ENCODE results near the gene DCP1B. TPM values are rescaled to one million over a fixed set of nuclear protein-coding genes. Genes with fewer than 3 reads are reported as not detected.

Gene DCP1B
- total RNA-seq, 2 donors from 2014 or later: 17.6 to 19.9 TPM

DNA sequence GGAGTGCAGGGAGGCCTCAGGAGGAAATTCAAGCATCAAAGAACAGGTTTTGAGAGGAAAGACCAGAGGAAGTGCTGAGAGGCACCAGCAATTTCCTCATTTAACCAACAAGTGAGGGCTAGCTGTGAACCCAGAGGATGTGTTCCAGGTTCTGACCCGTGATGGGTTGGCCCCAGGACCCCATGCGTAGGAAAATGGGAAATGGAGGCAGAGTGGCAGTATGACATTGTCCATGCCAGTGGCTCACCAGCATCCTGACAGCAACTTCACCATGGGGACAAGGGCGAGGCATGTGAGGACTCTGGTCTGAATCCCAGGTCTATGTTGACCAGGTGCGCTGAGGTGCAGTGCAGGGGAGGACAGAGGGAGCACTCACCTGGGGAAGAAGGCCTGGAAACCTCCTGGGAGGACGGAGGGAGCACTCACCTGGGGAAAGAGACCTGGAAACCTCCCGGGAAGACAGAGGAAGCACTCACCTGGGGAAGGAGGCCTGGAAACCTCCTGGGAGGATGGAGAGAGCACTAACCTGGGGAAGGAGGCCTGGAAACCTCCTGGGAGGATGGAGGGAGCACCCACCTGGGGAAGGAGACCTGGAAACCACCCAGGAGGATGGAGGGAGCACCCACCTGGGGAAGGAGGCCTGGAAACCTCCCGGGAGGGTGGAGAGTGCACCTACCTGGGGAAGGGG is 79.1 kb downstream of the DCP1B start:
- Mint-ChIP-seq H3K9me3 (no peaks in the 10 kb centered on the region), H3K4me3 (no peak overlapping the region), H3K36me3 (ENCODE audit: insufficient read depth in 2 of 2) (no peaks in the 10 kb centered on the region), H3K27me3 (ENCODE audit: low read depth) (peaks cover 6% of the 10 kb centered on the region), H3K27ac (no peak overlapping the region), H3K4me1 (ENCODE audit: low read depth) (peaks cover 16% of the 10 kb centered on the region)
- no peak for ATAC-seq (replicated peaks in 1 of 2)
- no peak for DNase-seq

DNA sequence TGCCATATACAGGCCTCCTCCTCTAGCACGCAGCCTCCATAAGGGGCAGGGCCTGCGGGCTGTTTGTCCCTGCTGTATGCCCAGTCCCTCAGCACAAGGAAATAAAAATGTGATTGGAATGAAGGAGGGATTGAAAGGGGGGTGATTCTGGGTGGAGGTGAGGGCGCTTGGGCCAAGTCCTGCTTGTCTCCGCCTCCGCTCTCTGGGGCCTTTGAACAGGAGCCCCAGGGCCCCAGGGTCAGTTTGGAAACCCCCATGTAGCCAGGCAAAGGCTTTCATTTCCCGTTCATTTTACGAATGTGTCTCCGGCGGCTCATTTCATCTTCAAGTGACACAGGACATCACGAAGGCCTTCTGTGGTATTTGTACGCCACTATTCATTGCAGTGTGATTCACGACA is 81.3 kb downstream of the DCP1B start:
- Mint-ChIP-seq H3K4me1 (ENCODE audit: low read depth) (peaks cover 10% of the 10 kb centered on the region), H3K9me3 (no peaks in the 10 kb centered on the region)
- ATAC-seq (replicated peaks in 1 of 2): no peak

GRCh38 chr12:1922075-1922709 is 82.1 kb downstream of the DCP1B start:
- Mint-ChIP-seq H3K36me3 (ENCODE audit: insufficient read depth in 2 of 2) (no peaks in the 10 kb centered on the region), H3K27me3 (ENCODE audit: low read depth) (peaks cover 6% of the 10 kb centered on the region), H3K4me1 (ENCODE audit: low read depth) (peaks cover 10% of the 10 kb centered on the region), H3K4me3 (no peak overlapping the region), H3K27ac (no peak overlapping the region), H3K9me3 (no peaks in the 10 kb centered on the region)
- ATAC-seq (replicated peaks in 1 of 2) (no peak), DNase-seq (no peak)

More for the DNA sequence above, 81.3 kb downstream of the DCP1B start:
- no peak for DNase-seq
- peaks cover 6% of the 10 kb centered on the region for H3K27me3 Mint-ChIP-seq (ENCODE audit: low read depth)
- H3K4me3 Mint-ChIP-seq: no peak overlapping the region
- H3K36me3 Mint-ChIP-seq (ENCODE audit: insufficient read depth in 2 of 2): no peaks in the 10 kb centered on the region
- no peak overlapping the region for H3K27ac Mint-ChIP-seq

DNA sequence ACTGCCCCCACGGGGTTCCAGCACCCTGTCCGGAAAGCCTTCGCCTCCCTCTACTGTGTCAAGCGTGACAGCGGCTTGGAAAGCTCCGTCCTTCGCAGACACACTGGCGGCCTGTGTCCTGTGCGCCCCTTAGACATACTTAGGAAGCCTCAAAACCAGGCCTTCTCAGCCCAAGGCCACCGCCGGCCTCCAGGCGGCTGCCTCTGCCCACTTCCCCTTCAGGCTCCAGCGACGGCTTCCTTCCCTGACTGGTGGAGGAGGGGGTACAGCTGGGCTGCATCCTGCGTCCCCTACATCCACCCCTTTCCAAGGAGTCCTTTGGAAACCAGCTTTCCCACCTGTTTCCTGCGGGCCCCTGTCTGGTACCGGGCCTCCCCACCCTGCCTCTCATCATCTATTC is 83.3 kb downstream of the DCP1B start:
- ATAC-seq (replicated peaks in 1 of 2) (no peak), DNase-seq (no peak)
- Mint-ChIP-seq H3K36me3 (ENCODE audit: insufficient read depth in 2 of 2) (no peaks in the 10 kb centered on the region), H3K4me1 (ENCODE audit: low read depth) (peaks cover 16% of the 10 kb centered on the region), H3K9me3 (no peaks in the 10 kb centered on the region), H3K27ac (no peak overlapping the region), H3K4me3 (no peak overlapping the region), H3K27me3 (ENCODE audit: low read depth) (peaks cover 10% of the 10 kb centered on the region)

- no peaks in the 10 kb centered on the region for H3K36me3 Mint-ChIP-seq (ENCODE audit: insufficient read depth in 2 of 2)
- H3K4me3 Mint-ChIP-seq: no peak overlapping the region
- ATAC-seq (replicated peaks in 1 of 2) (no peak), DNase-seq (no peak)
- peaks cover 22% of the 10 kb centered on the region for H3K4me1 Mint-ChIP-seq (ENCODE audit: low read depth)
- H3K27me3 Mint-ChIP-seq (ENCODE audit: low read depth): peaks cover 12% of the 10 kb centered on the region
- no peaks in the 10 kb centered on the region for H3K9me3 Mint-ChIP-seq
- no peak overlapping the region for H3K27ac Mint-ChIP-seq
Measured at GRCh38 chr12:1920436-1920835, 83.8 kb downstream of the DCP1B start.

DNA sequence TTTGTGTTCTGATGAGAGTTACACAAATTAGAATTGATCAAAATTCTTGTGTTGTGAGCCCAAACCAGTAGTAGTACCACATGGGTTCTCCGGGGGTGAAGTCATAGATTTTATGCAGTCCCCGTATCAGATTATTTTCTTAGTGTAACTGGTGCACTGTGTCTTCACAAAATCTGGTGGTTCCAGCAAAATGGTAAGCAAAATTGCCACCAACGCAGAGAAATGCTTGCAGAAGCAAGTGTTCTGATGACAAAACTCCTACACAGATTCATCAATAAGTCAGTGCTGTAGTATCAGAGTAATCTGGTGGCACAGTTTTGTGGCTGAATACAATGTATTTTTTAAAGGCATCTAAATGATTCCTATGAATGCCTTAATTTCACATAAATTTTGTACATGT is 84.5 kb downstream of the DCP1B start:
- Mint-ChIP-seq H3K4me3 (no peak overlapping the region), H3K4me1 (ENCODE audit: low read depth) (peaks cover 25% of the 10 kb centered on the region), H3K9me3 (no peaks in the 10 kb centered on the region), H3K27me3 (ENCODE audit: low read depth) (peaks cover 12% of the 10 kb centered on the region), H3K27ac (no peak overlapping the region), H3K36me3 (ENCODE audit: insufficient read depth in 2 of 2) (no peaks in the 10 kb centered on the region)
- DNase-seq (no peak), ATAC-seq (replicated peaks in 1 of 2) (no peak)

DNA sequence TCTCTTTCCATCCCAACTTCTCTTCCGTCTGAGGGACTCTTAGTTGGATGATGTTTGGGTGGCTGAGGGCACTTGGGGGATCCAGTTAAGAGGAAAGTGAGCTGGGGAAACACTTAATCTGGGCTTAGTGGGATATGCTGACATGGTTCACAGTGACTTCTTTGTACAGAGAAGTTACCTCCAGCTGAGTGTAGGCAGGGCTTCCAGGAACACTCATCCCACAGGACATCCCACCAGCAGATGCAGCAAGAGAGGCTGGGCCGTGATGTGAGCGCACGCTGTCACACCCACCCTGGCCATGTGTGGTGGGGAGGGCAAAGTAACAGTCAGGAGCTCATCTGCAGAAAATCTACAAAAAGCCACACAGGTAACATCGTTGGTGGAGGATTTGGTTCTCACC is 85.0 kb downstream of the DCP1B start:
- Mint-ChIP-seq H3K27ac (no peak overlapping the region), H3K27me3 (ENCODE audit: low read depth) (peaks cover 12% of the 10 kb centered on the region), H3K36me3 (ENCODE audit: insufficient read depth in 2 of 2) (no peaks in the 10 kb centered on the region), H3K9me3 (no peaks in the 10 kb centered on the region), H3K4me1 (ENCODE audit: low read depth) (peaks cover 22% of the 10 kb centered on the region), H3K4me3 (no peak overlapping the region)
- ATAC-seq (replicated peaks in 1 of 2) (no peak), DNase-seq (no peak)

DNA sequence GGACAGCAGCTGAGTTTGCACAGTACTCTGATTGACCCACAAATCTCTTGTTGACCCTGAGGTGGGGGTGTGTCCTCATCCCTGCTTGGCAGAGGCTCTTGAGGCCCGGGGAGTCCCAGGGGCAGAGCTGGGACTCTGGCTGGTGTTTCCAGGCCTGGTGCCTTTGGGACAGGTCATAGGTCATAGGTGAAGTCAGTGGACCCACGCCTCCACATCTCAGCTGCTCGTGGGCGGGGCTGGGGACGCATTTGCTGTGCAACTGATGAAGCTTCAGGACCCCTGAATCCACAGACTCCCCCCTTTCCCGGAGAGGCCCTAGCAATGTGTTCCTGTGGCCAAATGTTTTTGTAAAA is 85.4 kb downstream of the DCP1B start:
- no peak for DNase-seq
- peaks cover 22% of the 10 kb centered on the region for H3K4me1 Mint-ChIP-seq (ENCODE audit: low read depth)
- no peak overlapping the region for H3K4me3 Mint-ChIP-seq
- ATAC-seq (replicated peaks in 1 of 2): no peak
- no peaks in the 10 kb centered on the region for H3K9me3 Mint-ChIP-seq
- H3K27ac Mint-ChIP-seq: no peak overlapping the region
- no peaks in the 10 kb centered on the region for H3K36me3 Mint-ChIP-seq (ENCODE audit: insufficient read depth in 2 of 2)
- peaks cover 12% of the 10 kb centered on the region for H3K27me3 Mint-ChIP-seq (ENCODE audit: low read depth)

DNA sequence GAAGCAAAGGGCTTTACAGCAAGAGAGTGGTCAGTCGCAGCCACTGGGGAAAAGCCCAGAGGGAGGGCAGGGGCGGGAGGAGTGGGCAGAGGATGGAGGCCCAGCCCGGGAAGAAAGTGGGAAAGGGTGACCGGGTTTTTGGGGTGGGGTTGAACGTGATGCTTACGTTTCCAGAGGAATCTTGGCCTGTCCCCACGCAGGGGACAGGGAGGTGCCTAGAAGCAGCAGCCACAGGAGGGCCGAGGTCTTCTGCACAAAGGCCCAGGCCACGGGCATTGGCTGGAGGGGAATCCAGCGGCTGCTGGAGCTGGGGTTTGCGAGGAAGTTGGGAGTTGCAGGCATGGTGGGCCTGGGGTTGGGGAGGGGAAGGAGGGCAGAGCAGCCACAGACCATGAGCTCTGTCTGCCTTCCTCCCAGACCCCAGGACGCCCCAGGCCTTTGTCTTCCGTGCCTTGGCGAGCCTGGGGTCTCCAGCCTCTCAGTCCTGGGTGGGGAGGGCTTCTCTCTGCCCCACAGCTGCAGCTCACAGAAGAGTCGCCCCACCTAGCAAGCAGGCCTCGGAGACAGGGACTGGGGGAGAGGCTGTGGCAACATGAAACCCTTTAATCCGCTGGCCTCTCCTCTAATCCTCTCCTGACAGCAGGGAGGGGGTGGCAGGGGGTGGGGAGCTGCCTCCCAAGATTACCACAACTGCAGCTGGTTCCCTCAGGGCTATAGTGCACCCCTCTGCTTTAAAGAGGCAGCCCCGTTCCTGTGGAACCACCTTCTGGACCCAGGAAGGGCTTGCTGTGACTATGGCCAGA is 86.0 kb downstream of the DCP1B start, which contains the start of gene CACNA2D4:
CACNA2D4 (minus strand) TSS at position 572 of the 803 bp plus-strand sequence; CDS start at position 393, 179 bp downstream.
- Mint-ChIP-seq H3K27me3 (ENCODE audit: low read depth) (peaks cover 12% of the 10 kb centered on the region), H3K36me3 (ENCODE audit: insufficient read depth in 2 of 2) (no peaks in the 10 kb centered on the region), H3K4me3 (no peak within 1 kb of the TSS), H3K27ac (no peak within 1 kb of the TSS), H3K9me3 (no peaks in the 10 kb centered on the region), H3K4me1 (ENCODE audit: low read depth) (peaks cover 18% of the 10 kb centered on the region)
- DNase-seq (no peak), ATAC-seq (replicated peaks in 1 of 2) (no peak)

DNA sequence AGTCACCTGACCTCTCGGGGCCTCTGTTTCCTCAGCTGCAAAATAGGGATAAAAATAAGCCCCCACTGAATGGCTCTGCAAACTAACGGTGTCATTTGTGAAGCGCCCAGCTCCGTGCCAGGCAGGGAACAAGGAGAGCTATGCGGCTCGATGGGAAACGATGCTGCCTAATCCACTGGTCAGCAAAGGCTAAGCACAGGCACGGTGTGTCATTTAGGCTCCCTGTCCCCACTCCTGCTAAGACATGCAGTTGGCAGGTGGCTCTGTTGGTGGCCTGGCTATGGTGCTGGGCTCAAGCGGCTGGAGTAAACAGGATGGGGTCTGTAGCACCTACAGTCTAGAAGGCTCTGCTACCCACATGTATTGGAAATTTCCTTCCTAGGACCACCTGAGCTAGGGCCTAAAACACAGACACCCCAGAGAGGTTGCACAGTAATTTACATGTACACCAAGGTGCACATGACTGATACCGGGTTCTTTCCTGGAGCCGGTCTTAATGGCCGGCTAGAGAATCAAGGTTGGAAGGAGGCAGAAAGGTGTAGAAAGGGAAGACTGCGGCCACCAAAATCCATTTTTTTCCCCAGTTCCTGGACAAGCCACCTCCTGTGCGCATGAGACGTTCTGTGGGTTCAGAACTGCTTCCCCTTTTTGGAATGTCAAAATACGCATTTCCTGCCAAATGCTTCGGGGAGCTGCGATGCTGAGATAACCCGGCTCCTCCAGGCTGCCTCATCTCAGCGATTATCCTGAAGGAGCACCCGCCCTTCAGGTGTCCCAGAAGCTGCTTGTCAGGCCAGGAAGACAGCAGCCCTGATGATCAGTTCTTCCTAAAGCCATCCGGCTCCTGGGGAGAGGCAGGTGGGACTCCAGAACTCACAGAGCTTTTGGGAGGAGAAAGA is 86.8 kb downstream of the DCP1B start:
- H3K4me3 Mint-ChIP-seq: no peak overlapping the region
- peaks cover 18% of the 10 kb centered on the region for H3K4me1 Mint-ChIP-seq (ENCODE audit: low read depth)
- peaks cover 12% of the 10 kb centered on the region for H3K27me3 Mint-ChIP-seq (ENCODE audit: low read depth)
- ATAC-seq (replicated peaks in 1 of 2): no peak
- H3K9me3 Mint-ChIP-seq: no peaks in the 10 kb centered on the region
- H3K27ac Mint-ChIP-seq: no peak overlapping the region
- no peak for DNase-seq
- H3K36me3 Mint-ChIP-seq (ENCODE audit: insufficient read depth in 2 of 2): no peaks in the 10 kb centered on the region

GRCh38 chr12:1916371-1917171 is 87.7 kb downstream of the DCP1B start:
- Mint-ChIP-seq H3K9me3 (no peaks in the 10 kb centered on the region), H3K36me3 (ENCODE audit: insufficient read depth in 2 of 2) (no peaks in the 10 kb centered on the region), H3K4me1 (ENCODE audit: low read depth) (peaks cover 18% of the 10 kb centered on the region), H3K27ac (no peak overlapping the region), H3K4me3 (no peak overlapping the region), H3K27me3 (ENCODE audit: low read depth) (peaks cover 12% of the 10 kb centered on the region)
- no peak for ATAC-seq (replicated peaks in 1 of 2)
- no peak for DNase-seq

All from activated T-cell treated with anti-CD3 and anti-CD28 coated beads, Interleukin-2, amount 50 U/mL, for 72 hours (primary cell).